ENCODE data around the gene RAB10. TPM values are rescaled to one million over a fixed set of nuclear protein-coding genes. Genes with fewer than 3 reads are reported as not detected.

RAB10 gene
- total and polyA plus RNA-seq, 9 of the 15 experiments (the other 6 are each of a cell fraction or from before 2014, with no cell fraction given) = 25.1 to 214 (median 157) TPM

DNA sequence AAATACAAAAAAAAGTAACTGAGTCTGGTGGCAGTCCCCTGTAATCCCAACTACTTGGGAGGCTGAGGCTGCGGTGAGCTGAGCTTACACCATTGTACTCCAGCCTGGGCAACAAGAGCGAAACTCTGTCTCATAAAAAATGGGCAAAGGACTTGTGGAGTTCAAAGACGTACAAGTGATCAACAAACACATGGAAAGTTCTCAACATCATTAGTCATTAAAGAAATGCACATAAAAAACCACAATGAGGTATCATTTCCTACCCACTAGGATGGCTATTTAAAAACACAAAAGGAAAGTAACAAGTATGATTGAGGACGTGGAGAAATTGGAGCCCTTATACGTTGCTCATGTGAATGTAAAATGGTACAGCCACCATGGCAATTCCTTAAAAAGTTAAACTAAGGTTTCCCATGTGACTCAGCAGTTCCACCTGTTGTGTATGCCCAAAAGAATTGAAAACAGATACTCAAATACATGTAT lies 52.3 kb downstream of the RAB10 start (continued):
- TF ChIP-seq, protein P1, sequence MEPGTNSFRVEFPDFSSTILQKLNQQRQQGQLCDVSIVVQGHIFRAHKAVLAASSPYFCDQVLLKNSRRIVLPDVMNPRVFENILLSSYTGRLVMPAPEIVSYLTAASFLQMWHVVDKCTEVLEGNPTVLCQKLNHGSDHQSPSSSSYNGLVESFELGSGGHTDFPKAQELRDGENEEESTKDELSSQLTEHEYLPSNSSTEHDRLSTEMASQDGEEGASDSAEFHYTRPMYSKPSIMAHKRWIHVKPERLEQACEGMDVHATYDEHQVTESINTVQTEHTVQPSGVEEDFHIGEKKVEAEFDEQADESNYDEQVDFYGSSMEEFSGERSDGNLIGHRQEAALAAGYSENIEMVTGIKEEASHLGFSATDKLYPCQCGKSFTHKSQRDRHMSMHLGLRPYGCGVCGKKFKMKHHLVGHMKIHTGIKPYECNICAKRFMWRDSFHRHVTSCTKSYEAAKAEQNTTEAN (CRISPR knock-in tag; IDR thresholded peaks at IDR 0.05) = no peak
- TF ChIP-seq NFRKB (IDR thresholded peaks at IDR 0.05; ENCODE audit: low read depth) (no peak), ZNF507 (tag; conservative IDR thresholded peaks at IDR 0.05) (no peak), COPS2 (conservative IDR thresholded peaks at IDR 0.05) (no peak), PURB (CRISPR knock-in tag; IDR thresholded peaks at IDR 0.05; ENCODE audit: low read depth) (no peak), ZNF77 (CRISPR knock-in tag; IDR thresholded peaks at IDR 0.05) (no peak), C11orf30 (IDR thresholded peaks at IDR 0.05; ENCODE audit: low read depth) (peak; percentile 59; the same call in 1 of the 2 replicates), CBX3 (IDR thresholded peaks at IDR 0.05; ENCODE audit: borderline replicate concordance in 1 of 2, low read length in 2 of 2) (no peak), GTF2A2 (tag; IDR thresholded peaks at IDR 0.05) (no peak), PHB (CRISPR knock-in tag; IDR thresholded peaks at IDR 0.05) (no peak), SUPT5H (IDR thresholded peaks at IDR 0.05) (no peak), GABPA (tag; conservative IDR thresholded peaks at IDR 0.05; ENCODE audit: low read depth) (no peak), SMARCA5 (IDR thresholded peaks at IDR 0.05) (no peak), ZNF316 (IDR thresholded peaks at IDR 0.05) (peak; percentile 59), POLR2AphosphoS2 (IDR thresholded peaks at IDR 0.05; ENCODE audit: low read length) (no peak)
- TF ChIP-seq, protein P2, sequence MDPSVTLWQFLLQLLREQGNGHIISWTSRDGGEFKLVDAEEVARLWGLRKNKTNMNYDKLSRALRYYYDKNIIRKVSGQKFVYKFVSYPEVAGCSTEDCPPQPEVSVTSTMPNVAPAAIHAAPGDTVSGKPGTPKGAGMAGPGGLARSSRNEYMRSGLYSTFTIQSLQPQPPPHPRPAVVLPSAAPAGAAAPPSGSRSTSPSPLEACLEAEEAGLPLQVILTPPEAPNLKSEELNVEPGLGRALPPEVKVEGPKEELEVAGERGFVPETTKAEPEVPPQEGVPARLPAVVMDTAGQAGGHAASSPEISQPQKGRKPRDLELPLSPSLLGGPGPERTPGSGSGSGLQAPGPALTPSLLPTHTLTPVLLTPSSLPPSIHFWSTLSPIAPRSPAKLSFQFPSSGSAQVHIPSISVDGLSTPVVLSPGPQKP (CRISPR knock-in tag; IDR thresholded peaks at IDR 0.05) = no peak
- TF ChIP-seq, protein P3, sequence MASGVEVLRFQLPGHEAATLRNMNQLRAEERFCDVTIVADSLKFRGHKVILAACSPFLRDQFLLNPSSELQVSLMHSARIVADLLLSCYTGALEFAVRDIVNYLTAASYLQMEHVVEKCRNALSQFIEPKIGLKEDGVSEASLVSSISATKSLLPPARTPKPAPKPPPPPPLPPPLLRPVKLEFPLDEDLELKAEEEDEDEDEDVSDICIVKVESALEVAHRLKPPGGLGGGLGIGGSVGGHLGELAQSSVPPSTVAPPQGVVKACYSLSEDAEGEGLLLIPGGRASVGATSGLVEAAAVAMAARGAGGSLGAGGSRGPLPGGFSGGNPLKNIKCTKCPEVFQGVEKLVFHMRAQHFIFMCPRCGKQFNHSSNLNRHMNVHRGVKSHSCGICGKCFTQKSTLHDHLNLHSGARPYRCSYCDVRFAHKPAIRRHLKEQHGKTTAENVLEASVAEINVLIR (CRISPR knock-in tag; IDR thresholded peaks at IDR 0.05) = no peak
